HUES48 (cell line): Measurements from ENCODE around the gene ARHGAP22.

Experiments used
- H3K27ac ChIP-seq: one replicate; pipeline ENCODE4 v1.7.0; 2013; ENCODE audit warnings: low read depth, low read length, inconsistent platforms
- H3K27me3 ChIP-seq: 2 replicates; pipeline ENCODE4 v1.6.1; 2013; ENCODE audit warnings: mild to moderate bottlenecking, low read length; ENCODE audit not compliant: control insufficient read depth, insufficient read depth
- H3K36me3 ChIP-seq: 2 replicates; pipeline ENCODE4 v1.6.1; 2013; ENCODE audit warnings: low read length; ENCODE audit not compliant: control insufficient read depth, insufficient read depth
- H3K4me1 ChIP-seq: 2 replicates; pipeline ENCODE4 v1.6.1; 2013; ENCODE audit warnings: mild to moderate bottlenecking, low read length; ENCODE audit not compliant: control insufficient read depth, insufficient read depth
- H3K4me3 ChIP-seq: 2 replicates; pipeline ENCODE4 v1.5.1; 2013; ENCODE audit warnings: mild to moderate bottlenecking, low read depth, low read length
- H3K9ac ChIP-seq: 2 replicates; pipeline ENCODE4 v1.6.1; 2013; ENCODE audit warnings: mild to moderate bottlenecking, low read depth, low read length, moderate library complexity
- H3K9me3 ChIP-seq: 2 replicates; pipeline ENCODE4 v1.6.1; 2013; ENCODE audit warnings: low read length; ENCODE audit not compliant: control insufficient read depth, insufficient read depth

ARHGAP22 gene

GRCh38 chr10:48595539-48595932, 9.3 kb downstream of the ARHGAP22 start:
- H3K9me3 ChIP-seq, result no peaks in the 10 kb centered on the region
- H3K9ac ChIP-seq, result no peak overlapping the region
- H3K27me3 ChIP-seq, result no peaks in the 10 kb centered on the region; the same call in 1 of the 2 replicates
- no peaks in the 10 kb centered on the region for H3K36me3 ChIP-seq
- H3K27ac ChIP-seq, result no peak overlapping the region
- no peak overlapping the region for H3K4me3 ChIP-seq
- peaks cover 23% of the 10 kb centered on the region for H3K4me1 ChIP-seq

GRCh38 chr10:48594803-48595538, 9.9 kb downstream of the ARHGAP22 start:
- Histone ChIP-seq H3K4me3 (peak overlapping the region; percentile 26; the same call in 1 of the 2 replicates), H3K9ac (no peak overlapping the region), H3K9me3 (no peaks in the 10 kb centered on the region), H3K4me1 (peaks cover 23% of the 10 kb centered on the region), H3K36me3 (no peaks in the 10 kb centered on the region), H3K27me3 (no peaks in the 10 kb centered on the region; the same call in 1 of the 2 replicates), H3K27ac (peak overlapping the region; percentile 78)

- Histone ChIP-seq H3K27ac (peak overlapping the region; percentile 78), H3K27me3 (no peaks in the 10 kb centered on the region; the same call in 1 of the 2 replicates), H3K4me1 (peaks cover 20% of the 10 kb centered on the region), H3K36me3 (no peaks in the 10 kb centered on the region), H3K9me3 (no peaks in the 10 kb centered on the region), H3K4me3 (no peak overlapping the region), H3K9ac (no peak overlapping the region)
Measured at GRCh38 chr10:48594371-48594770, 10.5 kb downstream of the ARHGAP22 start.

GRCh38 chr10:48592346-48592745, 12.5 kb downstream of the ARHGAP22 start:
- H3K27me3 ChIP-seq, result no peaks in the 10 kb centered on the region; the same call in 1 of the 2 replicates
- H3K4me1 ChIP-seq, result peaks cover 19% of the 10 kb centered on the region
- no peak overlapping the region for H3K4me3 ChIP-seq
- H3K27ac ChIP-seq, result no peak overlapping the region
- H3K9me3 ChIP-seq, result no peaks in the 10 kb centered on the region
- no peak overlapping the region for H3K9ac ChIP-seq
- H3K36me3 ChIP-seq, result no peaks in the 10 kb centered on the region

GRCh38 chr10:48590945-48591344, 13.9 kb downstream of the ARHGAP22 start:
- peaks cover 17% of the 10 kb centered on the region for H3K4me1 ChIP-seq
- no peaks in the 10 kb centered on the region for H3K9me3 ChIP-seq
- no peak overlapping the region for H3K9ac ChIP-seq
- H3K27me3 ChIP-seq, result no peaks in the 10 kb centered on the region; the same call in 1 of the 2 replicates
- H3K4me3 ChIP-seq, result no peak overlapping the region
- no peak overlapping the region for H3K27ac ChIP-seq
- no peaks in the 10 kb centered on the region for H3K36me3 ChIP-seq

GRCh38 chr10:48589266-48589665, 15.6 kb downstream of the ARHGAP22 start:
- no peak overlapping the region for H3K27ac ChIP-seq
- peaks cover 5% of the 10 kb centered on the region for H3K4me1 ChIP-seq
- H3K36me3 ChIP-seq, result no peaks in the 10 kb centered on the region
- H3K27me3 ChIP-seq, result no peaks in the 10 kb centered on the region; the same call in 1 of the 2 replicates
- no peak overlapping the region for H3K4me3 ChIP-seq
- H3K9ac ChIP-seq, result no peak overlapping the region
- peaks cover 8% of the 10 kb centered on the region; the same call in 1 of the 2 replicates for H3K9me3 ChIP-seq

- H3K9ac ChIP-seq, result no peak overlapping the region
- H3K36me3 ChIP-seq, result no peaks in the 10 kb centered on the region
- H3K4me3 ChIP-seq, result no peak overlapping the region
- no peaks in the 10 kb centered on the region for H3K27me3 ChIP-seq
- H3K27ac ChIP-seq, result no peak overlapping the region
- H3K9me3 ChIP-seq, result peaks cover 8% of the 10 kb centered on the region; the same call in 1 of the 2 replicates
- H3K4me1 ChIP-seq, result no peaks in the 10 kb centered on the region
Measured at GRCh38 chr10:48587819-48588218, 17.1 kb downstream of the ARHGAP22 start.

GRCh38 chr10:48587101-48587500, 17.8 kb downstream of the ARHGAP22 start:
- no peak overlapping the region for H3K27ac ChIP-seq
- H3K9ac ChIP-seq, result no peak overlapping the region
- peaks cover 8% of the 10 kb centered on the region; the same call in 1 of the 2 replicates for H3K9me3 ChIP-seq
- H3K27me3 ChIP-seq, result no peaks in the 10 kb centered on the region
- no peaks in the 10 kb centered on the region for H3K36me3 ChIP-seq
- no peak overlapping the region for H3K4me3 ChIP-seq
- H3K4me1 ChIP-seq, result no peaks in the 10 kb centered on the region

- Histone ChIP-seq H3K27ac (no peak overlapping the region), H3K9ac (no peak overlapping the region), H3K4me1 (peaks cover 10% of the 10 kb centered on the region; the same call in 1 of the 2 replicates), H3K9me3 (peaks cover 8% of the 10 kb centered on the region; the same call in 1 of the 2 replicates), H3K4me3 (no peak overlapping the region), H3K36me3 (no peaks in the 10 kb centered on the region), H3K27me3 (no peaks in the 10 kb centered on the region)
Measured at GRCh38 chr10:48582970-48583369, 21.9 kb downstream of the ARHGAP22 start.

GRCh38 chr10:48580236-48580635, 24.6 kb downstream of the ARHGAP22 start:
- Histone ChIP-seq H3K4me3 (no peak overlapping the region), H3K4me1 (peaks cover 10% of the 10 kb centered on the region; the same call in 1 of the 2 replicates), H3K9ac (no peak overlapping the region), H3K36me3 (no peaks in the 10 kb centered on the region), H3K27me3 (no peaks in the 10 kb centered on the region), H3K27ac (no peak overlapping the region), H3K9me3 (peaks cover 4% of the 10 kb centered on the region; the same call in 1 of the 2 replicates)

- Histone ChIP-seq H3K9me3 (no peaks in the 10 kb centered on the region), H3K27ac (no peak overlapping the region), H3K4me3 (no peak overlapping the region), H3K4me1 (peaks cover 10% of the 10 kb centered on the region; the same call in 1 of the 2 replicates), H3K36me3 (no peaks in the 10 kb centered on the region), H3K9ac (no peak overlapping the region), H3K27me3 (no peaks in the 10 kb centered on the region)
Measured at GRCh38 chr10:48579251-48579960, 25.5 kb downstream of the ARHGAP22 start.
